OCI-LY7 (cell line): Measurements from ENCODE around the gene PAH.

Experiments
- CTCF ChIP-seq: fragments of 200-600 bp; sonication (generic); conservative IDR thresholded peaks from 2 replicates; pipeline ENCODE4 v1.5.1; 2014; ENCODE audit warnings: mild to moderate bottlenecking, antibody characterized with exemption, low read length, moderate library complexity, mixed read lengths
- EZH2phosphoT487 ChIP-seq: fragments of 200-600 bp; sonication (generic); IDR thresholded peaks from 2 replicates; pipeline ENCODE4 v1.6.1; 2018; ENCODE audit warnings: low read depth, borderline replicate concordance, mild to moderate bottlenecking, mixed run types, antibody characterized with exemption, low read length, moderate library complexity, mixed read lengths

GRCh38 chr12:102876883-102877282 lies 40.2 kb downstream of the PAH start:
- TF ChIP-seq CTCF (peak; percentile 43; the same call in 1 of the 2 replicates), EZH2phosphoT487 (no peak)
